Measurements from ENCODE around the gene ELL2.

- TF ChIP-seq CTCF (IDR thresholded peaks at IDR 0.05), result peak in 1 of 2 donors; percentile 18
- no peak for TF ChIP-seq POLR2AphosphoS5 (IDR thresholded peaks at IDR 0.05)
- no peak for TF ChIP-seq POLR2A (IDR thresholded peaks at IDR 0.05)
Observed at GRCh38 chr5:95892784-95893354, 68.8 kb downstream of the ELL2 start.

Data from suprapubic skin (tissue), 4 donors.